Hypothalamus (tissue), 51 donors: Measurements from ENCODE around the gene ERAP2.

Source experiments
- DNase-seq, 51 donors: peaks; one replicate each; lab custom pipeline; 2025; lab: John Stamatoyannopoulos, UW

Gene ERAP2

GRCh38 chr5:96896276-96896675 lies 20.0 kb downstream of the ERAP2 start:
- DNase-seq, result no peak

- no peak for DNase-seq
Observed at GRCh38 chr5:96896806-96897205, 20.5 kb downstream of the ERAP2 start.

- no peak for DNase-seq
Observed at GRCh38 chr5:96901384-96901783, 25.1 kb downstream of the ERAP2 start.

GRCh38 chr5:96901841-96902240 lies 25.5 kb downstream of the ERAP2 start:
- no peak for DNase-seq

- DNase-seq, result no peak
Observed at GRCh38 chr5:96902876-96903275, 26.6 kb downstream of the ERAP2 start.

- DNase-seq, result no peak
Observed at GRCh38 chr5:96903300-96903699, 27.0 kb downstream of the ERAP2 start.

GRCh38 chr5:96904054-96904931 lies 28.0 kb downstream of the ERAP2 start:
- DNase-seq, result no peak

- DNase-seq, result no peak
Observed at GRCh38 chr5:96905864-96906263, 29.6 kb downstream of the ERAP2 start.

- DNase-seq, result no peak
Observed at GRCh38 chr5:96909003-96909402, 32.7 kb downstream of the ERAP2 start.

GRCh38 chr5:96909435-96909834 lies 33.1 kb downstream of the ERAP2 start:
- no peak for DNase-seq

- no peak for DNase-seq
Observed at GRCh38 chr5:96911139-96911538, 34.8 kb downstream of the ERAP2 start.

- no peak for DNase-seq
Observed at GRCh38 chr5:96913233-96913632, 36.9 kb downstream of the ERAP2 start.

- no peak for DNase-seq
Observed at GRCh38 chr5:96919754-96920197, 43.5 kb downstream of the ERAP2 start.

- no peak for DNase-seq
Observed at GRCh38 chr5:96920744-96921355, 44.5 kb downstream of the ERAP2 start.

GRCh38 chr5:96922499-96923244 lies 46.4 kb downstream of the ERAP2 start:
- no peak for DNase-seq

- peak in 1 of 51 donors; percentile 3 for DNase-seq
Observed at GRCh38 chr5:96924016-96924443, 47.7 kb downstream of the ERAP2 start.

GRCh38 chr5:96926276-96926675 lies 50.0 kb downstream of the ERAP2 start:
- DNase-seq, result no peak

GRCh38 chr5:96927008-96927407 lies 50.7 kb downstream of the ERAP2 start:
- DNase-seq, result no peak

GRCh38 chr5:96928931-96929708 lies 52.8 kb downstream of the ERAP2 start:
- DNase-seq, result no peak

- DNase-seq, result no peak
Observed at GRCh38 chr5:96930058-96930457, 53.8 kb downstream of the ERAP2 start.

- DNase-seq, result no peak
Observed at GRCh38 chr5:96930589-96930988, 54.3 kb downstream of the ERAP2 start.
